ENCODE data around the gene KRTAP4-6.
"Not testable (repeated sequence)": the region's sequence is repeated elsewhere in the genome, so short reads cannot be mapped to it uniquely, and the experiment has no call there.

KRTAP4-6 gene

DNA sequence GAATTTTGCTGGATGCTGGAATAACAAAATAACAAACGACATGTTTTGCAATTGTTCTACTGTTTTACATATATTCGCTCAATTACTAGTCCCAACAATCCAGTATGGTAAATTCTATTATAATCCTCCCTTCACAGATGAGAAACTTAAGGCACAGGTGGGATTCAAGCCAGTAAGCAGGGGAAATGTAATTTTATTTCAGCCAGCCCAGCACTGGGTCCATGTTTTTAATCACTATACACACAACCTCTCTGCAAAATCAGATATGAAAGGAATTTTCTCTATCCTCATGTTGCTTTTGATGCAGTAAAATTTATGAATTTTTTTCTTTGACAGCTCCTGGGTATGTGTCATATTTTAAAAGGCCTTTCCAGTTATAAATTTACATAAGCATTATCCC lies 4.9 kb upstream of the KRTAP4-6 start:
- no peak for DNase-seq

DNA sequence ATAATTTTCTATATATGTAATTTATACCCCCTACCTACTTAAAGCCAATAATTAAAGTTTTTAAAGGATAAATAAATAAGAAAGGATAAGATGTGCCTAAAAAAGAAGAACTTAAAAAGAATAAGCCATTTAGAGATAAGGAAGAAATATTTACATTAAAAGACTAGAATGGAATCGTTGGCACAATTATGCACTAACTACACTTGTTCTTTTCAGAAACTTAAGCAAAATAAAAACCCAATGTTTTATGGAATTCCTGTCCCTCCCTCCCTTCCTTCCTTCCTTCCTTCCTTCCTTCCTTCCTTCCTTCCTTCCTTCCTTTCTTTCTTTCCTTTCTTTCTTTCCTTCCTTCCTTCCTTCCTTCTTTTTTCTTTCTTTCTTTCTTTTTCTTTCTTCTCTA lies 4.5 kb upstream of the KRTAP4-6 start:
- no peak for DNase-seq

GRCh38 chr17:41141361-41141760 lies 1.0 kb upstream of the KRTAP4-6 start:
- DNase-seq = no peak

DNA sequence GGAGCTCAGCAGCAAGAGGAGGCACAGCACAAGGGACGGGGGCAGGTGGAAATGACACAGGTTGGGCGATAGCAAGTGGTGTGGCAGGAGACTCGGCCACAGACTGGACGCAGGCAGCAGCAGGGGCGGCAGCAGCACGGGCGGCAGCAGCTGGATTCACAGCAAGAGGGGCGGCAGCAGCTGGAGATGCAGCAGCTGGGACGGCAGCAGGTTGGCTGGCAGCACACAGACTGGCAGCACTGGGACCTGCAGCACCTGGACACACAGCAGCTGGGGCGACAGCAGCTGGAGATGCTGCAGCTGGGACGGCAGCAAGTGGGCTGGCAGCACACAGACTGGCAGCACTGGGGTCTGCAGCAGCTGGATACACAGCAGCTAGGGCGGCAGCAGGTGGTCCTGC lies 479 bp downstream of the KRTAP4-6 start:
- not testable (repeated sequence) for DNase-seq

- no peak for DNase-seq
These were observed 6.2 kb downstream of the KRTAP4-6 start for GRCh38 chr17:41133880-41134735.

DNA sequence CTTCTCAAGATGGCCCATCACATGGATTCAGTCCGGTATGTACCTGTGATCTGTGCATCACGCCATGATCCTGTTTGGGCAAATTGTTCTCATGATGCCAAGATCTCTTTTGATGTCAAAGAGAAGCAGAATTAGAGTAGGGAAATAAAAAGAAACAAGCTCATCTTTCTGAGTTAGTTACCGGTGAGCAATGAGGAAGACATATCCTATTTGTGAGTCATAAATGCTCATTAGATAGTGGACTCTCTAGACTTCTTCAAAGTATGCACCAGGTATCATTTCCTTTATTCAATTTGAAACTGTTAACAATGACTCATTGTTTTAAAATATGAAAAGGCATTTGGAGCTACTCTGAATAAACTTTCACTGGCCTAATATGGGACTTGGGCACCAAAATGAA lies 8.4 kb downstream of the KRTAP4-6 start:
- no peak for DNase-seq

- no peak for DNase-seq
These were observed 13.0 kb downstream of the KRTAP4-6 start for GRCh38 chr17:41127371-41127770.

- DNase-seq = no peak
These were observed 13.9 kb downstream of the KRTAP4-6 start for GRCh38 chr17:41126412-41126811.

DNA sequence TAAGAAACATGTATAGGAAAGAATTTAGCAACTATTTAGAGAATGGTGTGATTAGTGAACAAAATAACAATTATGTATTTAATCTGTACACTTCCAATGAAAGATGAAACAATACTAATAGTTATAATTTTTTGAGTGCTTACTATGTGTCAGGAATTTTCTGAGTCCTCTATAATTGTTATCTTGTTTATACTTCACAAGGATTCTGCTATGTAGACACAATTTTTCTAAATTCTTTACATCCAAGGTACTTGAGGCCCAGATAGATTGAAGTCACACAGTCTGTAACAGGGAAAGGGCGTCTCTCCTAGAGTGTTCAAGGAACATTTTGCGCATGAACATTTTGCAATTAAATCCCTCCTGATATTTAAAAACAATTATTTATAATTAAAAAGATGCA lies 15.3 kb downstream of the KRTAP4-6 start:
- no peak for DNase-seq

GRCh38 chr17:41123991-41124371 lies 16.4 kb downstream of the KRTAP4-6 start, which contains the start of gene KRTAP4-12:
Gene KRTAP4-12, minus strand, starts transcription at chr17:41124182. Its CDS starts 60 bp downstream, at chr17:41124122.
- DNase-seq = not testable (repeated sequence)

- DNase-seq = not testable (repeated sequence)
These were observed 16.9 kb downstream of the KRTAP4-6 start for GRCh38 chr17:41123292-41123990.

- no peak for DNase-seq
These were observed 18.6 kb downstream of the KRTAP4-6 start for GRCh38 chr17:41121742-41122141.

- DNase-seq = not testable (repeated sequence)
These were observed 20.4 kb downstream of the KRTAP4-6 start for GRCh38 chr17:41119696-41120690.

GRCh38 chr17:41118721-41119120 lies 21.6 kb downstream of the KRTAP4-6 start:
- DNase-seq = no peak

DNA sequence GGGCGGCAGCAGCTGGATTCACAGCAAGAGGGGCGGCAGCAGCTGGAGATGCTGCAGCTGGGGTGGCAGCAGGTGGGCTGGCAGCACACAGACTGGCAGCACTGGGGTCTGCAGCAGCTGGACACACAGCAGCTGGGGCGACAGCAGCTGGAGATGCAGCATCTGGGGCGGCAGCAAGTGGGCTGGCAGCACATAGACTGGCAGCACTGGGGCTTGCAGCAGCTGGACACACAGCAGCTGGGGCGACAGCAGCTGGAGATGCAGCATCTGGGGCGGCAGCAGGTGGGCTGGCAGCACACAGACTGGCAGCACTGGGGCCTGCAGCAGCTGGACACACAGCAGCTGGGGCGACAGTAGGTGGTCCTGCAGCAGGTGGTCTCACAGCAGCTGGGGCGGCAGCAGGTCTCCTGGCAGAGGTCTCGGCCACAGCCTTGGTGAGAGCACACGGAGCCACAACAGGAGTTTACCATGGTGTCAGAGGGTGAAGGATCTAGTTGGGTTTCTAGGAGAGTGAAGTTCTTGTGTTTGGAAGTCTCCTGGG lies 22.4 kb downstream of the KRTAP4-6 start, which contains the start of gene KRTAP4-11:
Gene KRTAP4-11, minus strand, starts transcription at position 528 of the 541 bp plus-strand sequence. Its CDS starts 58 bp downstream, at position 470.
- not testable (repeated sequence) for DNase-seq

- DNase-seq = no peak
These were observed 24.0 kb downstream of the KRTAP4-6 start for GRCh38 chr17:41116297-41116696.

DNA sequence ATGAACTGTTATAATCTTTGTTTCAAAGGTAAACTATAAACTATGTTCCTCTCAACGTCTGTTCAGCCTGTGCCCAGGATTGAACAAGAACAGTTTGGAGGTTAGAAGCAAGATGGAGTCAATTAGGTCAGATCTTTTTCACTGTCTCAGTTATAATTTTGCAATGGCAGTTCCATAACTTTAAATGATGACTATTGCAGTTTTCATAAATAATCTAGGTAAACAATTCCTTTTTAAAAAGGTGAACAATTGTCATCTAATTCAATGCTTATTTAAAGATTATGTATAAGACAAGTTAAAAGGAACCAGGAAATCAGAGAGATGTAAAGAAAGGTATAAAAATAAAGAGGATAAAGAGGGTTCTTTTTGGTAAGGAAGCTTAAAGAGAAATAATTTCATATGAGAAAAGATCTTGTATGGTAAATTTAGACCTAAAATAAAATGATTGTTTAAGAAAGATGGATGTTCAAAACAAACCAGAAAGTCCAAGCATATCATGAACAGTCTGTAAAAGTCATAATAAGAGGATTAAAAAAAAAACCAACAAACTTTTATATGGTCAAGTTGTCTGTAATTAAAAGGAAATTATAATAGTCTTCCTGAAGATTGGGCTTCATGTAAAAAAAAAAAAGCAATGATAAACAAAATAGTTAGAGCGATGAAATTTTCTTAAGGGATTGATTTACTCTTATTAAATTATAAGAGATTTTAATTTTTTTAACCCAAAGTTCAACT lies 29.0 kb downstream of the KRTAP4-6 start:
- DNase-seq = no peak

- DNase-seq = not testable (repeated sequence)
These were observed 31.5 kb downstream of the KRTAP4-6 start for GRCh38 chr17:41108728-41109386.

- no peak for DNase-seq
These were observed 32.3 kb downstream of the KRTAP4-6 start for GRCh38 chr17:41107941-41108450.

GRCh38 chr17:41105347-41105746 lies 35.0 kb downstream of the KRTAP4-6 start, which contains the start of gene KRTAP4-9:
Gene KRTAP4-9, plus strand, starts transcription at chr17:41105389. Its CDS starts 0 bp downstream, at chr17:41105389.
- DNase-seq = not testable (repeated sequence)
